Measurements from ENCODE around the gene GRM2. TPM values are rescaled to one million over a fixed set of nuclear protein-coding genes. Genes with fewer than 3 reads are reported as not detected.
"Not testable (repeated sequence)": the region's sequence is repeated elsewhere in the genome, so short reads cannot be mapped to it uniquely, and the experiment has no call there.

GRM2 gene
- total RNA-seq, 2 donors from 2014 or later = 0.26 to 0.99 TPM

GRCh38 chr3:51751287-51751686 is 44.4 kb downstream of the GRM2 start:
- ATAC-seq (no peak), DNase-seq (no peak)
- H3K36me3 ChIP-seq (replicated peaks in 1 of 2; ENCODE audit: insufficient read depth in 1 of 2, low read depth in 2 of 2) = no peaks in the 10 kb centered on the region
- no peaks in the 10 kb centered on the region for H3K4me1 ChIP-seq
- no peaks in the 10 kb centered on the region for H3K9me3 ChIP-seq
- WGBS, 2 donors = 74 to 89% methylated on average over 2 of the region's 2 CpGs
- H3K27ac ChIP-seq = no peak overlapping the region
- no peaks in the 10 kb centered on the region for H3K27me3 ChIP-seq
- no peak for TF ChIP-seq POLR2A (IDR thresholded peaks at IDR 0.05)
- no peak for TF ChIP-seq CTCF (IDR thresholded peaks at IDR 0.05)
- no peak overlapping the region for H3K4me3 ChIP-seq
- intact Hi-C loops (cut with DNase I) = no loop called here

DNA sequence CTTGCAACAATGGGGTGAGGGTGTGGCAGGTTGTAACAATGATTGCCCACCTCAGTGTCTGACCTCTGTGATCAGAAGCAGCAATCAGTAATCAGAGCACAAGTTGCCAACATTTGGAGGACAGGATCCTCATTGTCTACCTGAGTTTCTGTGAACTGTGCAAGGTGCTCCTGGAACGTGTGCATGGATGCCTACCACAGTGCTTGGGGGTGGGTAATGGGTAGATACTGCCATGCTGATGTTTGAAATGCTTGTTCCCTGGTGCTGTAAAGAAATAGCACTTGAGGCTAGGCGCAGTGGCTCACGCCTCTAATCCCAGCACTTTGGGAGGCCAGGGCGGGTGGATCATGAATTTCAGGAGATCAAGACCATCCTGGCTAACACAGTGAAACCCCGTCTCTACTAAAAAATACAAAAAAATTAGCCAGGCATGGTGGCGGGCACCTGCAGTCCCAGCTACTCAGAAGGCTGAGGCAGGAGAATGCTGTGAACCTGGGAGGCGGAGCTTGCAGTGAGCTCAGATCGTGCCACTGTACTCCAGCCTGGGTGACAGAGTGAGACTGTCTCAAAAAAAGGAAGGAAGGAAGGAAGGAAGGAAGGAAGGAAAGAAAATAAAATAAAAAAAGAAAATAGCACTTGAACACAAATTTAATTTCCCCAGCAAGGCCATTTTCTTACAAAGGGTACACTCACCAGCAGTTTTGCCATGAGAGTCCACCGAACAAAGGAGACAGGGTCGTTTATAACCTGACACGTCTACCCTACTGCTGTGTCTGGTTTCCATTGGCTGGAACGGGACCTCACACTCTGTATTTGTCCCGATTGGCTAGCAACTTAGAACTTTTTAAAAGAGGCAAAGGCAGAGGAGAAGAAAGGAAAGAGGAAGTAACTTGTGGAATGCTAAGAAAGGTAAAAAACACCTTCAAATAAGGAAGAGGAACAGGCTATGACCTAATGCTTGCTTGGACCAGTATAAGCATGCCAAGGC is 47.2 kb downstream of the GRM2 start:
- H3K9me3 ChIP-seq; H3K4me3 ChIP-seq; intact Hi-C loops (cut with DNase I); H3K27me3 ChIP-seq; H3K36me3 ChIP-seq (replicated peaks in 1 of 2; ENCODE audit: insufficient read depth in 1 of 2, low read depth in 2 of 2); H3K4me1 ChIP-seq: not testable (repeated sequence)
- H3K27ac ChIP-seq = peak overlapping the region in 3 of 4 donors; percentile 34 to 66 (median 56)
- 50 to 52% methylated on average over 13 of the region's 13 CpGs for WGBS, 2 donors
- peak; percentile 74 for ATAC-seq
- peak; percentile 8 to 66 (median 62) for TF ChIP-seq POLR2A (IDR thresholded peaks at IDR 0.05)
- peak; percentile 21 to 68 (median 44) for DNase-seq

- H3K36me3 ChIP-seq (replicated peaks in 1 of 2; ENCODE audit: insufficient read depth in 1 of 2, low read depth in 2 of 2) = no peaks in the 10 kb centered on the region
- intact Hi-C loops (cut with DNase I) = no loop called here
Observed at GRCh38 chr3:51759203-51759602, 52.3 kb downstream of the GRM2 start.

More at GRCh38 chr3:51759203-51759602, 52.3 kb downstream of the GRM2 start:
- ATAC-seq (no peak), DNase-seq (no peak)
- no peaks in the 10 kb centered on the region for H3K9me3 ChIP-seq
- H3K4me3 ChIP-seq = no peak overlapping the region
- no peaks in the 10 kb centered on the region for H3K27me3 ChIP-seq
- no peak overlapping the region for H3K27ac ChIP-seq
- TF ChIP-seq CTCF (IDR thresholded peaks at IDR 0.05) (no peak), POLR2A (IDR thresholded peaks at IDR 0.05) (no peak)
- H3K4me1 ChIP-seq = no peaks in the 10 kb centered on the region

Small RNAs within 50 kb of the gene (small RNA-seq; reads per million reads assigned to genes)
- gene RNA5SP132 = 2,612 reads per million, percentile 99 among the genes with 10 or more reads in this experiment

Other genes with a start within 250 kb of the GRM2 start
- gene DCAF1, start 207.1 kb upstream of the GRM2 start, total RNA-seq = 1 to 10 TPM; 7.5 to 9.6 TPM
- 10 to 100 TPM; 15.8 to 25.7 TPM for gene RAD54L2, start 168.3 kb upstream of the GRM2 start, total RNA-seq
- gene TEX264, start 35.8 kb upstream of the GRM2 start, total RNA-seq = 10 to 100 TPM; 41.2 to 44.1 TPM
- gene IQCF6, start 72.2 kb downstream of the GRM2 start, total RNA-seq = not detected
- gene IQCF2, start 154.5 kb downstream of the GRM2 start, total RNA-seq = not detected
- gene IQCF5, start 168.5 kb downstream of the GRM2 start, total RNA-seq = not detected
- gene IQCF1, start 196.3 kb downstream of the GRM2 start, total RNA-seq = not detected
- 10 to 100 TPM in 1 of 2 donors, 1 to 10 TPM in 1; 8.0 to 13.2 TPM for gene RRP9, start 234.8 kb downstream of the GRM2 start, total RNA-seq
- gene PARP3, start 235.3 kb downstream of the GRM2 start, total RNA-seq = 10 to 100 TPM in 1 of 2 donors, 1 to 10 TPM in 1; 4.2 to 18.8 TPM
- gene GPR62, start 248.3 kb downstream of the GRM2 start, total RNA-seq = not detected

All from body of pancreas (tissue), 4 donors.